ENCODE results near the gene HAGH.

The HAGH gene

GRCh38 chr16:1788708-1789100 is 37.9 kb downstream of the HAGH start:
- no peak for DNase-seq (ENCODE audit: low read depth)
- in situ Hi-C loops (cut with HindIII; ENCODE audit: low sequenced_read_pairs), result no loop called here
- no peak overlapping the region for H3K4me3 ChIP-seq (ENCODE audit: low read depth, low read length)
- TF ChIP-seq, protein P1, sequence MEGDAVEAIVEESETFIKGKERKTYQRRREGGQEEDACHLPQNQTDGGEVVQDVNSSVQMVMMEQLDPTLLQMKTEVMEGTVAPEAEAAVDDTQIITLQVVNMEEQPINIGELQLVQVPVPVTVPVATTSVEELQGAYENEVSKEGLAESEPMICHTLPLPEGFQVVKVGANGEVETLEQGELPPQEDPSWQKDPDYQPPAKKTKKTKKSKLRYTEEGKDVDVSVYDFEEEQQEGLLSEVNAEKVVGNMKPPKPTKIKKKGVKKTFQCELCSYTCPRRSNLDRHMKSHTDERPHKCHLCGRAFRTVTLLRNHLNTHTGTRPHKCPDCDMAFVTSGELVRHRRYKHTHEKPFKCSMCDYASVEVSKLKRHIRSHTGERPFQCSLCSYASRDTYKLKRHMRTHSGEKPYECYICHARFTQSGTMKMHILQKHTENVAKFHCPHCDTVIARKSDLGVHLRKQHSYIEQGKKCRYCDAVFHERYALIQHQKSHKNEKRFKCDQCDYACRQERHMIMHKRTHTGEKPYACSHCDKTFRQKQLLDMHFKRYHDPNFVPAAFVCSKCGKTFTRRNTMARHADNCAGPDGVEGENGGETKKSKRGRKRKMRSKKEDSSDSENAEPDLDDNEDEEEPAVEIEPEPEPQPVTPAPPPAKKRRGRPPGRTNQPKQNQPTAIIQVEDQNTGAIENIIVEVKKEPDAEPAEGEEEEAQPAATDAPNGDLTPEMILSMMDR (IDR thresholded peaks at IDR 0.05; ENCODE audit: low read depth, low read length, missing control alignments), result no peak

DNA sequence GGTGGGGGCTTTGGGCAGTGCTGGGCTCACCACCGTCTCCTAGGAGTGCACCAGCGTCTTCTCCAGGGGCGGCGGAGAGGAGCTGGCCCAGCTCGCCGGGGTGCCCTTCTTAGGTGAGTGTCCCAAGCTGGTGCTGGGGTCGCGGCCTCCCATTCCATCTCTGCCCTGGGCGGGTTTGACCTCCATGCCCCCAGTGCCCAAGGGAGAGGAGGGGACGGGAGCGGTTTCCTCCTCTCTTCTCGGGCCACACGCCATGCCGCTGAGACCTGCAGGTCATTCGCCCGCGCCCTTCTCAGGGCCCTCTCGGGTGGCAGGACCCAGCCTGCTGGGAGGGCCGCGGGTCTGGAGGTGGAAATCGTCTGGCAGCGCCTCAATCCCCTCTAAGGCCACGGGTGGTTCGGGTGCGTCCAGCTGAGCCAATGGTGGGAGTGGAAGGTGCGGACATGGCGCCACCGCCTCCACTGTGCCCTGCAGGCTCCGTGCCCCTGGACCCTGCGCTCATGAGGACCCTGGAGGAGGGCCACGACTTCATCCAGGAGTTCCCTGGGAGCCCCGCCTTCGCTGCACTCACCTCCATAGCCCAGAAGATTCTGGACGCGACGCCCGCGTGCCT is 38.4 kb downstream of the HAGH start:
- TF ChIP-seq, protein P1 (IDR thresholded peaks at IDR 0.05; ENCODE audit: low read depth, low read length, missing control alignments), result no peak
- in situ Hi-C loops (cut with HindIII; ENCODE audit: low sequenced_read_pairs), result no loop called here
- DNase-seq (ENCODE audit: low read depth), result no peak
- no peak overlapping the region for H3K4me3 ChIP-seq (ENCODE audit: low read depth, low read length)

- TF ChIP-seq, protein P1 (IDR thresholded peaks at IDR 0.05; ENCODE audit: low read depth, low read length, missing control alignments), result no peak
- H3K4me3 ChIP-seq (ENCODE audit: low read depth, low read length), result no peak overlapping the region
- in situ Hi-C loops (cut with HindIII; ENCODE audit: low sequenced_read_pairs), result no loop called here
- DNase-seq (ENCODE audit: low read depth), result no peak
Observed at GRCh38 chr16:1787322-1788094, 39.1 kb downstream of the HAGH start.

DNA sequence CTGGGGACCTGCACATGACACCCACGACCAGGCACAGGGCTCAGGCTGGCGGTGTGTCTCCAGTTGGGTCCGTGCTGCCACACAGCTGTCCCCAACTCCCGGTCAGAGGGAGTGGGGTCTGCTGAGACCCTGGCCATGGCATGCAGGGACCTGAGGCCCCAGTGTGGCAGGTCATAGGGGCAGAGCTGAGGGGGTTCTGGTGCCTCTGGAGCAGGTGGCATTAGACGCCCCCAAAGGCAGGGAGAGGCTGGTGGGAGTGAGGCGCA is 39.6 kb downstream of the HAGH start:
- TF ChIP-seq, protein P1 (IDR thresholded peaks at IDR 0.05; ENCODE audit: low read depth, low read length, missing control alignments), result no peak
- in situ Hi-C loops (cut with HindIII; ENCODE audit: low sequenced_read_pairs), result no loop called here
- no peak overlapping the region for H3K4me3 ChIP-seq (ENCODE audit: low read depth, low read length)
- no peak for DNase-seq (ENCODE audit: low read depth)

DNA sequence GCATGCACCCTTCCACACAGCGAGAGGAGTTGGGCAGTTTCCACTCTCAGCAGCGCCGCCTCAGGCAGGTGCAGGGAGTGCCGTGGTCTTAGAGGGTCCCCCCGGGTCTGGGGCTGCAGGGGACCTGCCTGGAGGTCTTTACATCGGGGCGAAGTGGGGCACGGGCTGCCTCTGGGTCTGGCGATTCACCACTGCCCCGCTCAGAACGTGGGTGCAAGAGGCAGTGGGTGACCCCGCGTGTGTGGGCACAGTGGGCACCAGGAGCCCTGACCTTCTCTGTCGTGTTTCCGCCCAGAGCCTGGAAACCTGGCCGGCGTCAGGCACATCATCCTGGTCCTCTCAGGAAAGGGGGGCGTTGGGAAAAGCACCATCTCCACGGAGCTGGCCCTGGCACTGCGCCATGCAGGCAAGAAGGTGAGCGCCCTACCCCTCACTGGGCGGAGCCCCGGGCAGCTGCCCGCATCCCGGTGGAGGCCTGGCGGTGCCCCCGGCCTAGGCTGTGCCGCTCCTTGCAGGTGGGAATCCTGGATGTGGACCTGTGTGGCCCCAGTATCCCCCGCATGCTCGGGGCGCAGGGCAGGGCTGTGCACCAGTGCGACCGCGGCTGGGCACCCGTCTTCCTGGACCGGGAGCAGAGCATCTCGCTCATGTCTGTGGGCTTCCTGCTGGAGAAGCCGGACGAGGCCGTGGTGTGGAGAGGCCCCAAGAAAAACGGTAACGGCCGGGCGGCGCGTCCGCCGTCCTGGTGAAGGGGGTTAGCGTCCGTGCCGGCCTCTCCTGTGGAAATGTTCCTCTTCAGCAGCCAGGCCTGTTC is 40.2 kb downstream of the HAGH start:
- in situ Hi-C loops (cut with HindIII; ENCODE audit: low sequenced_read_pairs), result no loop called here
- no peak overlapping the region for H3K4me3 ChIP-seq (ENCODE audit: low read depth, low read length)
- TF ChIP-seq, protein P1 (IDR thresholded peaks at IDR 0.05; ENCODE audit: low read depth, low read length, missing control alignments), result peak; percentile 17
- DNase-seq (ENCODE audit: low read depth), result no peak

DNA sequence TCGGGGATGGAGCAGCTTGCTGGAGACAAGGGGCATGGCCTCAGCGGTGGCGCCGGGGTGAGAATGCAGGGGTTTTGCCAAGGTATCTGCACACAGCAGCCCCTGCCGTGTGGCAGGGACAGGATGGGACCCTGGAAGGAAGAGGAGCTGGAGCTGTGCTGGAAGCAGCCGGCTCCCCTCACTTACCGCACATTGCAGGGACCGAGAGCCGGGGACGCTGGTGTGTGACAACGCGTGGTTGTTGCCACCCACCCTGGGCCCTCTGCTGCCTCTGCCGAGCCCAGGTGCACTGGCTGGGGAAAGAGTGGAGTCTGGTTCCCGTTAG is 40.8 kb downstream of the HAGH start:
- no peak overlapping the region for H3K4me3 ChIP-seq (ENCODE audit: low read depth, low read length)
- DNase-seq (ENCODE audit: low read depth), result no peak
- in situ Hi-C loops (cut with HindIII; ENCODE audit: low sequenced_read_pairs), result no loop called here
- TF ChIP-seq, protein P1 (IDR thresholded peaks at IDR 0.05; ENCODE audit: low read depth, low read length, missing control alignments), result no peak
